Stimulated activated CD4-positive, alpha-beta T cell treated with anti-CD3 and anti-CD28 coated beads, Interleukin-15, amount 100 ng/mL, for 24 hours (primary cell): ENCODE data around the gene UNC50.
"Not testable (repeated sequence)": the region's sequence is repeated elsewhere in the genome, so short reads cannot be mapped to it uniquely, and the experiment has no call there.

Experiments used
- DNase-seq: peaks from one replicate; pipeline ENCODE4 v3.0.0-alpha.2; 2020

The UNC50 gene

DNA sequence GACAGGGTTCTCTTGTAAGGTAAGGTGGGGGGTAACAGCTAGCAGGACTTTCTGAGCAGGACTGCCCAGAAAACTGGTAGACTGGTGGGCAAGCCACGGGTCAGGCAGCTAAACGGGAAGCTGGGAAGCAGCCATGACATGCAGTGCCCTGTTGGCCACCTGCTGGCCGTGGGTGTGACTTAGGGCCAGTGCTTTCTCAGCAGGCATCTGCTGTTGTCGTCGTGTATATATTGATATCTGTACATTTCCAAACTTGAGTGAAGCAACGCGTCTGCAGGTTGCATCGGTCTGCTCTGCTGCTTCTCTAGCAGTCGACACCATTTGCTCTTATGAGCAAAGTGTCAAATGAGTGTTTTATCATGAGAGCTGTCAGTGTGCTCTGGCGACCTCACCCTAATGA, 31.1 kb upstream of the UNC50 start:
- DNase-seq: no peak

DNA sequence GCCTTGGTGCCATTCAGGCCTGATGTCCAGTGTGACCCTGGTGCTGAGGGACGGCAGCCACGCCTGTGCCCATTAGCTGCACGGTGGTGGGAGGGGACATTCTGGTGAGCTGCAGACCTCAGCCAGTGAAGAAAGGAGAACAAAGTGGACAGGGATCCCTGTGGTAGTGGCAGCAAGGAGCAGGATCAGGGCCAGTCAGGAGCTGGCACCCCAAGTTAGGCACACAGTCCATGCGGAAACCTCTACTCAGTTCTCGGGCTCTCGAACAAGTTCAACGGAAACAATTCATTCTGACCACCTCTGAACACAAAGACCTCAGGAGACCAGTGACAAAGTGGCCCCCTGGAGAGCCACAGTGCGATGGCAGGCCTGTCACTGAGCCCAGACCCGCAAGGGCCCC, 30.2 kb upstream of the UNC50 start:
- no peak for DNase-seq

DNA sequence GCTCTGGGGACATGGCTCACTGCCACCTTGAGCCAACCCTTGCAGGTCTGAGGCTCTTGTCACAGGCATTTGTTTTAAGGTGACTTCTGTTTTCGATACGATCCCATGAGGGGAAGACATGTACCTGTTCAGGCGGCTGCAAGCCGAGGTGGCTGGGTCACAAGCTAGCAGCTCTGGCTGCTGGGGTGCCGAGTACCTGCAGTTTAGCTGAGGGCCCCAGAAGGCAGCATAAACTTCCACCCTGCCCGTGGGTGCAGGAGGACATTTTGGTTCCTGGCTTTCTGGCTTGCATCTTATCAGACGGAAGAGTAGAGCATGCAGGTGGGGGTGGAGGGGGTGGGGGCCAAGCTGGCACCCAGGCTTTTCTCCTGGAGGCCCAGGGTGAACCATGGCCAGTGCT, 28.5 kb upstream of the UNC50 start:
- no peak for DNase-seq

DNA sequence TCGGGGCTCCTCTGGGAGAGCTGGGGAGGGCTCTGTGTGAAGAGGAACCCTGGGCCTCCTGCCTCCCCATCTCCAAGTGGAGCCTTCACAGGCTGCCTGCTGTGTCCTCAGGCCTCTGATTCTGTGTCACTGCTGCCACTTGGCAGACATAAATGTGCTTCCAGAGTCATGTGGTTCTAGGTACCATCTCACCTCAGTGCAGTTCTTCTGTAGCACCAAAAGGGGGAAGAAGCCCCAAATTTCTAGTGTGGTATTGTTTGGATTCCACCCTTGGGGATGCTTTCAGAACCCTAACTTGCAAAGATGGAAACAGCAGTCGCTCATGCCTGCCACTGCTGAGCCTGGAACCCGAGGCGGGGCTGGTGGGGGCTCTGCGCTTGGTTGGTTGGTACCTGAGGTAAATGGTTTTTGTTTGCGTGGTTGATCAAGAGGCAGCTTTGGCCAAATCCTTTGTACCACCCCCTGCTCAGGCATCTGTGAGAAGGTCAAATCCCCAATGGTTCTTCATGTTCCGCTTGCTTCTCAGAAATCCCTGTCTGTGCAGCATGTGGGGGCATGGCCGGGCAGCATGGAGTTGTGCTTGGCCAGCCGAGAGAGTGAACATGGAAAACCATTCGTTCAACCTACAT, 27.6 kb upstream of the UNC50 start:
- DNase-seq: no peak

- DNase-seq: no peak
Measured at GRCh38 chr2:98582523-98582922, 25.9 kb upstream of the UNC50 start.

- DNase-seq: no peak
Measured at GRCh38 chr2:98583276-98583675, 25.1 kb upstream of the UNC50 start.

DNA sequence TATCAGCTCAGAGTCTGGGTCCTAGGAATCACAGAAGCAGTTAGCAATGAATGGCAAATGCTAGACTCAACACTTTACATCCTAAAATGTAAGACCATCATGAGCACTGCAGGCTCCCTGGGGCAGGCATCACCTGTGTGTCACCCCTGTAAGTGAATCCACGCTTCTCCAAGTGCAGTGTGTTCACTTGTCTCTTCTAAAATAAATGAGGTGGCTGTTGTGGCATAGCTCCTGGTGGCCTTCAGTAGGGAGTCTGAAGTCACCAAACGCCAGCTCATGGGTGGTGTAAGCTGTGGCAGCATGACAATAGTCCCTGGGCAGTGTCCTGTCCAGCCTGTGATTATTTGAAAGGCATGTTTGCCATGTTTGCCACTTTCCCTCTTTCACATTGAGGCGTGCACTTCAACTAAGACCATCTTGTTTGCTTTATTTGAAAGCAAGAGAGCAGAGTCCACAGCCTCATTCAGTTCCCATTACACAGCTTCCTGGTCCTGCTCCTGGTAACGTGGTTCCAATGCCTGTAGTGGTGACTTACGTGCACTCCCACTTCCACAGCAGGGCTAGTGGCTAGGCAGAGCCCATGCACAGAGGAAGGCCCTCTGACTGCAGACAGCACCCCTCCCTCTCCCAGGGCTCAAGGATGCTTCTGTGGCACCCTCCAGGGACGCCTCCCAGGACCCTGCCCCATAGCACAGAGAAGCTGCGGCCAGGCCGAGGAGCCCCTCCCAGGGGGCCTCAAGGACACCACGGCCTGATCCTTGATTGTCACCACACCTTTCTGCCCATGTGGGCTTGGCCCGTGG, 24.4 kb upstream of the UNC50 start:
- no peak for DNase-seq

GRCh38 chr2:98585386-98585785, 23.0 kb upstream of the UNC50 start:
- DNase-seq: no peak

DNA sequence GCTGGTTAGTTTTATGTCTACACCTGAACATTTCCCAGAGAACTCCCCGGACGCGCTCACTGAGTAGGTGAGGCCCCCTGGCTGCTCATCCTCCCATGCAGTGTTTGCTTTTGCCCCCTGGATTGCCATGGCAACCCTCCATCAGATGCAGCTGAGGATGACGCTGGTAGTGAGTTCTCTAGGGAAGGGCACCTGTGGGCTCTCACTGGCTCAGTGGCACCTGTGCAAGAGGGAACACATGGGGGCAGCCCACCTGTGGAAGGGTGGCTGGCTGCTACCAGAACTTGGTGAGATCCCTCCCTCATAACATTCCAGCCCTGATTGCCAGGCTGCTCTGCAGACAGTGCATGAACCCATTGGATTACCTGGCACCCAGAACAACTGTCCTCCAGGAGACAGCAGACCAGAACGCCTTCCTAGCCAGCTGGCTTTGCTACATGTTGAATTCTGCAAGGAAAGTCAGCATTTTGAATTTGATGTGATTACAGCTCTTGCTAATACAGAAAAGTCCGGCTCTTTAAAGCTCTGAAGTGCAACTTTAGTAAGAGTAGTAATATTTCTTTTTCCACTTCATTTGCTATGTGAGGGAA, 21.7 kb upstream of the UNC50 start:
- DNase-seq: no peak

GRCh38 chr2:98588880-98589431, 19.4 kb upstream of the UNC50 start:
- DNase-seq: no peak

- DNase-seq: no peak
Measured at GRCh38 chr2:98589489-98589888, 18.9 kb upstream of the UNC50 start.

DNA sequence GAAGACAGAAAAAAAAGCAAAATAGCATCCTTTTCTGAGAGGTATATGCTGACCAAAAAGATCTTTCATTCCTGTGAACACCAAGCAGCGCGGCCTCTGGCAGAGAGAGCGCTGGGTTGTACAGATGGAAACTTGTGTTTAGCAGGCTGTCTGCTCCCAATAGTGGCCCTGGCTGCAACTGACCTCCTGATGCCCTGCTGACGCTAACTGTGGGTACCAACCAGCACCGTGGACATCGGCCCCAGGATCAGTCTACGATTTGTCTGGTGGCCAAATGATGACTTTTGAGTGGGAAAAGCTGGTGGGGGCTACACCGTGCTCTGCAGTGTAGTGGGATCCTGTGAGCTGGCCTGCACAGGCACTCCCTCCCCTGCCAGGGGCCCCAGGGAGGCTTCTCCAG, 15.8 kb upstream of the UNC50 start:
- DNase-seq: no peak

DNA sequence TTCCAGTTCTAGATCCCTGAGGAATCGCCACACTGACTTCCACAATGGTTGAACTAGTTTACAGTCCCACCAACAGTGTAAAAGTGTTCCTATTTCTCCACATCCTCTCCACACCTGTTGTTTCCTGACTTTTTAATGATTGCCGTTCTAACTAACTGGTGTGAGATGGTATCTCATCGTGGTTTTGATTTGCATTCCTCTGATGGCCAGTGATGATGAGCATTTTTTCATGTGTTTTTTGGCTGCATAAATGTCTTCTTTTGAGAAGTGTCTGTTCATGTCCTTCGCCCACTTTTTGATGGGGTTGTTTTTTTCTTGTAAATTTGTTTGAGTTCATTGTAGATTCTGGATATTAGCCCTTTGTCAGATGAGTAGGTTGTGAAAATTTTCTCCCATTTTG, 13.7 kb upstream of the UNC50 start:
- DNase-seq: not testable (repeated sequence)

DNA sequence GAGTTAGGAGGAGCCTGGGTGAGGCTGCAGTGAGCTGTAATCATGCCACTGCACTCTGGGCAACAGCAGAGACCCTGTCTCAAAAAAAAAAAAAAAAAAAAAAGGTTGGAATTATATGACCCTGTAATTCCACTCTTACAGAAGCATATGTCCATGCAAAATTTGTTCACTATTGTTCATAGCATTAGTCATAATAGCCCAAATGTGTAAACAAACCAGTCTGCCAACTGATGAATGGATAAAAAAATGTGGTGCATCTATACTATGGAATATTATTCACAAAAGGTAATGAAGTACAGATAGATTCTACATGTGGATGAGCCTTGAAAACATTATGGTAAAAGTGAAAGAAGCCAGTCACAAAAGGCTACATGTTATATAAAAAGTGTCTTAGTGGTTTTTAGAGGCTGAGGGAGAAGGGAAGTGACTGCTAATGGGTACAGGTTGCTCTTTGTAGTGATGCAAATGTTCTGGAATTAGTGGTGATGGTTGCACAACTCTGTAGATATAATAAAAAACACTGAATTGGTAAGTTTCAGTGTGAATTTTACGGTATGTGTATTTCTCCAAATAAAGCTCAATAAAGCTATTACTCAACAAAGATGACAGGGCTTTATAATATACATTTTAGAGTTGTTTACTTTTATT, 9.5 kb upstream of the UNC50 start:
- no peak for DNase-seq

GRCh38 chr2:98601532-98602132, 6.8 kb upstream of the UNC50 start:
- DNase-seq: no peak

DNA sequence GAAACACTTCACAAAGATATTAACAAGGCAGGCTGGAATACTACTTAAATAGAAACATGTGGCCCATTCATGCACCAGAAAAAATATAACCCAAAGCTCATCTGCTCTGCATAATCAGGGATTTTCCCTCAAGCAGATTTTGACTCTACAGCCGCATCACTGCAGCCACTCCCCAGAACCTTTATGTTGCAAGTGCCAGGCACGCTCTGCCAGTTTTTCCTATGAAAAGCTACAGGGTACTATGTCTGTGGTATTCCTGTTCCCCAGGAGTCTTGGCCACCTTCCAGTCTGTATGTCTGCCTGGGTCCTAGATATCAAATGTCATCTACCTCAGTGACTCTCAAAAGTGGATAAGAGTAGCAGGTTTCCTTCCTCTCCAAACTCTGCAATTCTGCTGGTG, 3.8 kb upstream of the UNC50 start:
- no peak for DNase-seq

DNA sequence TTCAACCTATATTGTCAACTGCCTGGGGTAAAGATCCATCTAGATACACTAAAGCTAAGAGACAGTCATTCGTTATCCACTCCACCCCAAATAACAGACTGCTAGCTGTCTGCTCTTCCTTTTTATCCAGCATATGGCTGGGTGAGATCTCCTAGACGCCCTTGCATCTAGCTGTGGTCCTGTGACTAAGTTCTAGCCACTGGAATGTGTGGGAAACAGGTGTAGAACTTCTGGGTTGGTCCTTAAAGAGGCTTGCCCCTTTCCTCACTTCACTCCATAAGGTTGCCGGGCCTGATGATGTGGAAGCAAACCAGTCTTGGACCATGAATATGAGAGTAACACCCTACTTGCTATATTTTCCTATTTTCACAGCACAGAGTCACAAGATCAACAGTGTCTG, 3.3 kb upstream of the UNC50 start:
- DNase-seq: no peak

- no peak for DNase-seq
Measured at GRCh38 chr2:98606431-98606830, 2.0 kb upstream of the UNC50 start.

DNA sequence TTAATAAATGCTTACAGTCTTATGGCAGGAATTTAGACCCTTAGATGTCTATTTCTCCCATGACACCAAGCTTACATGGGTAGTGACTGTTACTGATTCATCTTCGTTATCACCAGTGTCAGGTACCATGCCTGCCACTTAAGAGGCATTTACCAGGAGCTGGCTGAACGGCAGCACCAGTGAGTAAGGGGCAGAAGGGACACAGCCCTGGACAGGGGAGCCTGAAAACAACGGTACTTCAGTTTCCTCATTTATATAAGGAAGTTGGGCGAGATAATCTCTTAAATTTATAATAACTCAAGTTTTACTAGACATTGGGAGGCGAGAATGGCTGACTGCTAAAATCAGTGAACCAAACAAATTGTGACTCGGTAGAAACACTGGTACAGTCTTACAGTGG, 1.3 kb upstream of the UNC50 start:
- no peak for DNase-seq

DNA sequence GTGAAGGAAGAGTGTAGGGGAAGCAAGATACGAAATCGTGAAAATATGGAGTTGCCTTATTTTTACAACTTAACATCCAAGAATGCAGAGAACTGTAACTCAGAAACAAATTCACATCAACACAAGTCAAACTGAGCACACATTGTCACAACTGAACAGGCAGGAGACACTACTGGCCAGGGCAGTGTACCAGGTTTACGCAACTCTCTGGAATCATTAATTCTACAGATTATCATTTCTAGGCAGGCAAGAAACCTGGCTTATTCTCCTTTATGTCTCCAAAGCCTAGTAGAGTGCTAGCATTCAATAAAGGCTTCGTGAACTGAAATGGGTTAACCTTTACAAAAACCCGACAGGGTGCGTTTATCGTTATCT, 661 bp upstream of the UNC50 start:
- no peak for DNase-seq

GRCh38 chr2:98608962-98609604, 694 bp downstream of the UNC50 start:
- no peak for DNase-seq

DNA sequence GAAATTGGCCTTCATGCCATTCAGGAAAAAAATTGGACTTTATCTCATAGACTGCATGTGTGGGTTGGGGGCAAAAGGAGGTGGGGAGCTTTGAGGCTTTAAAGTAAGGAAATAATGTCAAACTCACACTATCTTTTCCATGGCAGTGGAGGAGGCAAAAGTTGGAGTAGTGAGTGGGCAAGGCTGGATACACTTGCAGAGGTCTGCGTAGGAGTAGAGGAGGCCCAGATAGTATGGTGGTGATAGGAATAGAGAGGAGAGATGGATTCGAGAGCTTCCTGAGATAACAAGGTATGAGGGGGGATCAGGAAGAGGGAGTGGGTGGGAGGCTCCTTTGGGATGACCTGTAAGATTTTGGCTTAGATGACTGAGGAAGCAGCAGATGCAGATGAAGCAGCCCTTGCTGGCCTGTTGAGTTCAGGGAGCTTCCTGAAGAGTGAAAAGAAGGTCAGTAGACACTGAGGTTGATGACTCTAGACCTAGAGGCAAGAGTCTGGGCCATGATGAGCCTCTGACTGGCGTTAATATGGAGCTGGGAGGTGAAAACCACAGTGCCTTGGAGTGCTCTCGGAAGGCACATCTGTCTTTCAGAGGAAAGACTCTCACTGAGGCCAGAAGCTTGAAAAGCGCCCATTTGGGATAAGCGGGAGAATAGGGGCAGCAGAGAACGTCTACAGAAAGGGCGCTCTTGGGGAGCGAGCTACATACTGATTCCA, 5.8 kb downstream of the UNC50 start:
- DNase-seq: no peak
